Mucosa of descending colon (tissue), 3 donors: Measurements from ENCODE around the gene SNRPD3. TPM values are rescaled to one million over a fixed set of nuclear protein-coding genes. Genes with fewer than 3 reads are reported as not detected.

Experiments used
- ATAC-seq: fragments of 200-7000 bp; cut with Tn5 transposase; one replicate; pipeline ENCODE4 v1.9.1; 2020; ENCODE audit warnings: mild to moderate bottlenecking, moderate library complexity
- DNase-seq, 3 donors: peaks; one replicate each; pipeline ENCODE4 v3.0.0-alpha.2; 2020
- H3K36me3 ChIP-seq: fragments of 200-600 bp; one replicate; pipeline ENCODE4 v1.8.0; 2021; ENCODE audit warnings: low read depth, mild to moderate bottlenecking
- H3K4me1 ChIP-seq: fragments of 200-600 bp; one replicate; pipeline ENCODE4 v1.8.0; 2021; ENCODE audit warnings: low read depth, mild to moderate bottlenecking
- H3K4me3 ChIP-seq: fragments of 200-600 bp; one replicate; pipeline ENCODE4 v1.8.0; 2021; ENCODE audit warnings: mild to moderate bottlenecking
- H3K9me3 ChIP-seq: fragments of 200-600 bp; one replicate; pipeline ENCODE4 v1.8.0; 2021; ENCODE audit warnings: mild to moderate bottlenecking
- CTCF ChIP-seq: fragments of 200-600 bp; IDR thresholded peaks from one replicate; pipeline ENCODE4 v1.8.0; 2022; ENCODE audit warnings: antibody characterized with exemption, mild to moderate bottlenecking
- intact Hi-C, 2 donors: fragments of 100-400 bp; cut with DNase I in 1 of 2; cut with micrococcal nuclease in 1 of 2; formaldehyde crosslinking; loops; one replicate each; pipeline versions ENCODE4 v1.11.0 to v1.11.1; 2022; cut with DNase I, micrococcal nuclease
- total RNA-seq, 3 donors: library from RNA; stranded (reverse); fragmentation: NEBNext Ultra II Directional in 2 of 3; extraction: Animal tissue kit (Norgen Biotek cat#: 25700) in 2 of 3; gene quantifications; one replicate each; pipeline versions ENCODE4 v1.2.1 to v1.2.4, GENCODE V29; 2021 to 2023
- donor health status: DM: no; HTN: no; CAD: no; lungs with moderate emphysema.
- donor health status: DM: no; HTN: no; CAD: no.
- donor health status: DM: no; HTN: yes; CAD: no.

SNRPD3 gene
- total RNA-seq, 3 donors from 2014 or later: 56.6 to 77.6 (median 77.2) TPM

DNA sequence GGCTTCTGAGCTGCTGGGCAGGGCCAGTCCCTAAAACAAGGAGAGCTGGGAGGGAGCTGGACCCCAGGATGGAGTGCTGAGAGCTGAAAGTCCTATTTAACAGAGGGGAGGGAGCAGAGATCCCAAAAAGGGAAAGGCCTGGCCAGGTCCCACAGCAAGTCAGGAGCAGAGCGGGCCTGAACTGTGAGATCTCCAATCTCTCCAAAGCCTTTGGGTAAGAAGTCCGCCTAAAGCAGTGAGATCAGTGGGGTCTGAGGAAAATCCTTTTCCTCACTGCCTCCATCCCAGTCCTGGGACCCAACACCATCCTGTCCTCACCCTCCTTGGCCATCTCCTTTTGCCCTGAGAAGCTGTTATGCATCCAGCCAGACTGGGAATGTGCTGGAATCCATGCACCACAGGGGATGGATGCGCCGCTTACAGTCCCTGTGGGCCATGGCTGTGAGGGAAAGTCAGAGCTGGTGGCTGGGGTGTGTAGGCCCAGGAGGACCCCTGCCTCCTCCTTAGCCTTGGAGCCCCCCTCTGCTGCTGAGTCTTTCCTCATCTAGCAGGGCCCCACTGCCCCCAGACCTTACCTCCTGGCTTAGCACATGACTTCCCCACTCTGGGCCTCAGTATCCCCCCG, 28.5 kb downstream of the SNRPD3 start:
- Histone ChIP-seq H3K36me3 (no peaks in the 10 kb centered on the region), H3K4me3 (no peak overlapping the region), H3K4me1 (peaks cover 4% of the 10 kb centered on the region), H3K9me3 (no peaks in the 10 kb centered on the region)
- ATAC-seq (no peak), DNase-seq (no peak)
- TF ChIP-seq CTCF: no peak
- intact Hi-C loops: no loop called here

DNA sequence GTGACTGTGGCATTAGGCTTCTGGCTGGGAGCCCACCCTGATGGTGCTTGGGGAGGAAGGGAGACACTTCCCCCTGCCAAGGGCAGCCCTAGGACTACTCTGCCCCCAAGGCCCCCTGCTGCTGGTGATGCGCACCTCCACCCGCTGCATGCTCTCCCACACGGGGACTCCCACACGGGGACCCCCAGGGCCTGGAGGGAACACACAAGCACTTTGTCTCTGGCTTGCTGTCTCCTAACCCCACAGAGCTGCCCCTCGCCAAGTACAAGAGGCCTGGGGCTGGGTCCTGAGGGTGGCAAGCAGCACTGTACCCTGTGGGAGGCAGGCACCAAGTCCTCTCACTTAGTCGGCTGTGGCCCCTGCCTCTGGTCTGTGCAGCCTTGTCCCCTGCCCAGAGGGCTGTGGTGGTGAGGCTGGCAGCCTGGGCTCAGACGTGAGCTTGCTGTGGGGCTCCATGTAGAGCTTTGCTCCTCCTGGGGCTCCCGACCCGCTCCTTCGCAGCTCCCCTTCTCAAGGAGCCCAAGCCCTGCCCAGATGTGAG, 29.1 kb downstream of the SNRPD3 start:
- no peak for TF ChIP-seq CTCF
- intact Hi-C loops: no loop called here
- no peaks in the 10 kb centered on the region for H3K36me3 ChIP-seq

DNA sequence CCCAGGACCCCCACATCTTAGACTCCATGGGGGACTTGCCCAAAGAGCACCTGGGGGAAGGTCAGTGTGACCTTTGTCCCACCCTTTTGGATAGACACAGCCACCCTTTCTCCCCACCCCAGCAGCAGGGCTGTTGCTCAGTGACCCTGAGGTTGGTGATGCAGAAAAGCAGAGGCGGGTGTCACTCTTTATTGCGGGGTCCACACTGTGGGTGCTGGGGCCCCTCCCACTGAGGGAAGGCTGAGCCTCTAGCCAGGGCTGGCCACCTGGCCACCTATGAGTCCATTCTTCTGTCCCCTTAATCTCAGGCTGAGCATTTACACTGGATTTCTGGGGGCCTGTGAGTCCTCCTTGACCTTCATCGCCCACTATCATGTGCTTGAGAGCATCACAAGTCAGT, 29.7 kb downstream of the SNRPD3 start:
- H3K4me3 ChIP-seq: no peak overlapping the region
- peaks cover 3% of the 10 kb centered on the region for H3K4me1 ChIP-seq
- H3K36me3 ChIP-seq: no peaks in the 10 kb centered on the region
- no peaks in the 10 kb centered on the region for H3K9me3 ChIP-seq
- ATAC-seq: no peak
- DNase-seq: no peak
- intact Hi-C loops: no loop called here
- no peak for TF ChIP-seq CTCF

More for the DNA sequence above, 29.1 kb downstream of the SNRPD3 start:
- DNase-seq (no peak), ATAC-seq (no peak)
- Histone ChIP-seq H3K9me3 (no peaks in the 10 kb centered on the region), H3K4me3 (no peak overlapping the region), H3K4me1 (peaks cover 3% of the 10 kb centered on the region)

- intact Hi-C loops: no loop called here
- no peaks in the 10 kb centered on the region for H3K9me3 ChIP-seq
- no peak for ATAC-seq
- TF ChIP-seq CTCF: no peak
- no peaks in the 10 kb centered on the region for H3K36me3 ChIP-seq
- peaks cover under 1% of the 10 kb centered on the region for H3K4me1 ChIP-seq
- DNase-seq: no peak
- no peak overlapping the region for H3K4me3 ChIP-seq
These were observed 30.2 kb downstream of the SNRPD3 start for GRCh38 chr22:24585927-24586546.

GRCh38 chr22:24587251-24587650, 31.5 kb downstream of the SNRPD3 start:
- no peak for TF ChIP-seq CTCF
- intact Hi-C loops: no loop called here
- no peaks in the 10 kb centered on the region for H3K4me1 ChIP-seq

More at GRCh38 chr22:24587251-24587650, 31.5 kb downstream of the SNRPD3 start:
- Histone ChIP-seq H3K4me3 (no peak overlapping the region), H3K36me3 (no peaks in the 10 kb centered on the region), H3K9me3 (no peaks in the 10 kb centered on the region)
- ATAC-seq: no peak
- DNase-seq: no peak
